KMS-11 (cell line): ENCODE results near the gene COMMD1.
"Not testable (repeated sequence)": the region's sequence is repeated elsewhere in the genome, so short reads cannot be mapped to it uniquely, and the experiment has no call there.

Experiments
- H2AFZ ChIP-seq: fragments of 200-600 bp; sonication (generic); 2 replicates; pipeline ENCODE4 v1.6.1; 2016; ENCODE audit warnings: antibody characterized with exemption, mixed run types, low read depth
- H3K27ac ChIP-seq: fragments of 200-600 bp; sonication (generic); 2 replicates; pipeline ENCODE4 v1.6.1; 2016; ENCODE audit warnings: mild to moderate bottlenecking, mixed run types
- H3K27me3 ChIP-seq: fragments of 200-600 bp; sonication (generic); 2 replicates; pipeline ENCODE4 v1.6.1; 2017; ENCODE audit warnings: mild to moderate bottlenecking, low read depth, mixed run types, moderate library complexity; ENCODE audit not compliant: insufficient read depth
- H3K36me3 ChIP-seq: fragments of 200-600 bp; sonication (generic); 2 replicates; pipeline ENCODE4 v1.6.1; 2017; ENCODE audit warnings: mild to moderate bottlenecking, mixed run types; ENCODE audit not compliant: insufficient read depth
- H3K4me1 ChIP-seq: fragments of 200-600 bp; sonication (generic); 2 replicates; pipeline ENCODE4 v1.6.1; 2016; ENCODE audit warnings: mild to moderate bottlenecking, low read depth, mixed run types; ENCODE audit not compliant: poor library complexity, severe bottlenecking
- H3K4me2 ChIP-seq: fragments of 200-600 bp; sonication (generic); 2 replicates; pipeline ENCODE4 v1.7.0; 2016; ENCODE audit warnings: mild to moderate bottlenecking, mixed run types
- H3K4me3 ChIP-seq: fragments of 200-600 bp; sonication (generic); IDR thresholded peaks from 2 replicates; pipeline ENCODE4 v1.6.1; 2017; ENCODE audit warnings: low read depth, low read length, mixed read lengths; ENCODE audit not compliant: insufficient read depth
- H3K79me2 ChIP-seq: fragments of 200-600 bp; sonication (generic); 2 replicates; pipeline ENCODE4 v1.6.1; 2016; ENCODE audit warnings: low read depth, mixed run types; ENCODE audit not compliant: insufficient read depth
- H3K9ac ChIP-seq: fragments of 200-600 bp; sonication (generic); 2 replicates; pipeline ENCODE4 v1.6.1; 2016; ENCODE audit warnings: mild to moderate bottlenecking, mixed run types
- H4K20me1 ChIP-seq: fragments of 200-600 bp; sonication (generic); 2 replicates; pipeline ENCODE4 v1.6.1; 2016; ENCODE audit warnings: mild to moderate bottlenecking, mixed run types; ENCODE audit not compliant: insufficient read depth
- CTCF ChIP-seq: fragments of 200-600 bp; sonication (generic); conservative IDR thresholded peaks from 2 replicates; pipeline ENCODE4 v1.6.1; 2017; ENCODE audit warnings: low read depth, mild to moderate bottlenecking, antibody characterized with exemption, low read length, moderate library complexity, mixed read lengths

The COMMD1 gene

GRCh38 chr2:61876400-61876799 lies 29.1 kb upstream of the COMMD1 start:
- TF ChIP-seq CTCF = no peak
- H2AFZ ChIP-seq = no peak overlapping the region
- no peak overlapping the region for H3K4me2 ChIP-seq
- no peak overlapping the region for H3K9ac ChIP-seq
- no peak overlapping the region for H3K27ac ChIP-seq
- no peaks in the 10 kb centered on the region for H3K4me1 ChIP-seq
- no peak overlapping the region for H3K4me3 ChIP-seq
- no peaks in the 10 kb centered on the region for H4K20me1 ChIP-seq
- peaks cover 65% of the 10 kb centered on the region; the same call in 1 of the 2 replicates for H3K36me3 ChIP-seq
- H3K79me2 ChIP-seq = peaks cover 10% of the 10 kb centered on the region; the same call in 1 of the 2 replicates
- H3K27me3 ChIP-seq = no peaks in the 10 kb centered on the region

DNA sequence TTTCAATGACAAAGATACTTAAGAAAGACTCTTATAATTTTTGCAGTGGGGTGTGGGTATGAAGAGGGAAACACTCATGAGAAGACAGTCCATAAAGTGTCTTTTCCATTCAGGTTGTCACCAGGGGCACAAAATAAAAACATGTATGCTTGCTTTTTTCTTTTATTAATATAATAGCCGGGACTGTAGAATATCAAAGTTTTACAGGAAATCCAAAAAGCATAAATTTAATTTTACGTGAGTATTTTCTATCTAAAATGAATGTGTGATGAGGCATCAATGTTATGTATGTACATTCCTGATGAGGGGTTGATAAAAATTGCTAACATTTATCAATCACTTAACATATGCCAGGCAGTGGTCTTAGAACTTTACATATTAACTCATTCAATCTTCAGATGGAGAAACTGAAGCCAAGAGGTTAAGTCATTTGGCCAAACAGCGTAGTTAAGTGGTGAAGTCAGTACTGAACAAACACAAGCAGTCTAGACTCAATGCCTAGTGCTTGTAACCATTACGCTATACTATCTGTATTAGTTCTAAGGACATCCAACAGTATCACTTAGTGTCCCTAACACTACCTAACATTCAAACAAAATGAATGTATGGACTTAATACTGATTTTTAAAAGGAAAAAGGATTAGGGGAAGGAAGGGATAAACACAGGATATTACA lies 27.8 kb upstream of the COMMD1 start:
- H3K79me2 ChIP-seq = peaks cover 9% of the 10 kb centered on the region; the same call in 1 of the 2 replicates
- no peak for TF ChIP-seq CTCF

DNA sequence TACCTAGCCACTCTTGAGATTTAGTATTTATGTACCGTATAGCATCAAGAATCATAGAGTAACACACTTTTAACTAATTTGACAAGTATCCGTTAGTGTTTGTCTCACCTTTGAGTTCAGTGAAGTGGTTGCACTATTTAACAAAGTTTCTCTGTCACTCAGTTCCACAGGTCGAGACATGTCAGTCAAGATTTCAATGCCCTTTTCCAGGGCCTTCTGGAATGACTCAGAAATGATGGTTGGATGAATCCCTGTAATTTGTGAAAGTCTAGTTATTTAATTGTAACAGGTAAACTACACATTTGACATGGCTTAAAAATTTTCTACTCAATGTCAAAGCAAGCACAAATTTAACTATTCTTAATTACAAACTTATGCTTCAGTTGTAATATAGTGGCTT lies 26.7 kb upstream of the COMMD1 start:
- Histone ChIP-seq H3K4me3 (no peak overlapping the region), H3K9ac (no peak overlapping the region), H3K27me3 (no peaks in the 10 kb centered on the region), H3K4me1 (no peaks in the 10 kb centered on the region), H3K27ac (no peak overlapping the region), H3K79me2 (peaks cover 9% of the 10 kb centered on the region), H4K20me1 (no peaks in the 10 kb centered on the region; the same call in 1 of the 2 replicates), H3K36me3 (peaks cover 61% of the 10 kb centered on the region; the same call in 1 of the 2 replicates), H3K4me2 (no peak overlapping the region), H2AFZ (no peak overlapping the region)
- TF ChIP-seq CTCF = no peak

More for the DNA sequence above, 27.8 kb upstream of the COMMD1 start:
- H2AFZ ChIP-seq = no peak overlapping the region
- H3K4me1 ChIP-seq = no peaks in the 10 kb centered on the region
- no peaks in the 10 kb centered on the region for H3K27me3 ChIP-seq
- H3K27ac ChIP-seq = no peak overlapping the region
- H3K4me3 ChIP-seq = no peak overlapping the region
- peaks cover 62% of the 10 kb centered on the region; the same call in 1 of the 2 replicates for H3K36me3 ChIP-seq
- no peak overlapping the region for H3K9ac ChIP-seq
- no peak overlapping the region for H3K4me2 ChIP-seq
- H4K20me1 ChIP-seq = no peaks in the 10 kb centered on the region; the same call in 1 of the 2 replicates

- not testable (repeated sequence) for H2AFZ ChIP-seq, H3K27me3 ChIP-seq, H3K4me2 ChIP-seq, H3K4me3 ChIP-seq, H4K20me1 ChIP-seq, H3K9ac ChIP-seq, H3K27ac ChIP-seq, H3K4me1 ChIP-seq
- Histone ChIP-seq H3K36me3 (peaks cover 61% of the 10 kb centered on the region; the same call in 1 of the 2 replicates), H3K79me2 (peaks cover 15% of the 10 kb centered on the region)
Measured at GRCh38 chr2:61879351-61879750, 26.1 kb upstream of the COMMD1 start.

DNA sequence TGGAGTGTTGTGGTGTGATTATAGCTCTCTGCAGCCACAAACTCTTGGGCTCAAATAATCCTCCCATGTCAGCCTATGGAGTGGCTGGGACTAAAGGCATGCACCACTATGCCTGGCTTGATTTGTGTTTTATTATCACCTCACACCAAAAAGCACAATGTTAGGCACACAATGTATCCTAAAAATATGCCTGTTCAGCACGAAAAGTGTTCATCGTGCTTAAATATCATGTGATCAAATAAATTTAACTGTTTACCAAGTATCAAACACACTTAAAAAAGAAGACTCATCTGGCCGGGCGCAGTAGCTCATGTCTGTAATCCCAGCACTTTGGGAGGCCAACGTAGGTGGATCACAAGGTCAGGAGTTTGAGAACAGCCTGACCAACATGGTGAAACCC lies 22.6 kb upstream of the COMMD1 start:
- H3K4me3 ChIP-seq = no peak overlapping the region
- peaks cover 18% of the 10 kb centered on the region for H3K4me1 ChIP-seq
- peaks cover 18% of the 10 kb centered on the region for H4K20me1 ChIP-seq
- H3K36me3 ChIP-seq = peaks cover 47% of the 10 kb centered on the region; the same call in 1 of the 2 replicates
- H3K4me2 ChIP-seq = no peak overlapping the region
- no peaks in the 10 kb centered on the region for H3K27me3 ChIP-seq
- TF ChIP-seq CTCF = no peak
- H3K79me2 ChIP-seq = peaks cover 50% of the 10 kb centered on the region
- no peak overlapping the region for H2AFZ ChIP-seq
- H3K27ac ChIP-seq = no peak overlapping the region
- H3K9ac ChIP-seq = no peak overlapping the region
